Measurements from ENCODE around the gene TMEM182.
A peak's percentile ranks its signal among the peaks of the same experiment; 100 is the strongest.

The TMEM182 gene, protein sequence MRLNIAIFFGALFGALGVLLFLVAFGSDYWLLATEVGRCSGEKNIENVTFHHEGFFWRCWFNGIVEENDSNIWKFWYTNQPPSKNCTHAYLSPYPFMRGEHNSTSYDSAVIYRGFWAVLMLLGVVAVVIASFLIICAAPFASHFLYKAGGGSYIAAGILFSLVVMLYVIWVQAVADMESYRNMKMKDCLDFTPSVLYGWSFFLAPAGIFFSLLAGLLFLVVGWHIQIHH

DNA sequence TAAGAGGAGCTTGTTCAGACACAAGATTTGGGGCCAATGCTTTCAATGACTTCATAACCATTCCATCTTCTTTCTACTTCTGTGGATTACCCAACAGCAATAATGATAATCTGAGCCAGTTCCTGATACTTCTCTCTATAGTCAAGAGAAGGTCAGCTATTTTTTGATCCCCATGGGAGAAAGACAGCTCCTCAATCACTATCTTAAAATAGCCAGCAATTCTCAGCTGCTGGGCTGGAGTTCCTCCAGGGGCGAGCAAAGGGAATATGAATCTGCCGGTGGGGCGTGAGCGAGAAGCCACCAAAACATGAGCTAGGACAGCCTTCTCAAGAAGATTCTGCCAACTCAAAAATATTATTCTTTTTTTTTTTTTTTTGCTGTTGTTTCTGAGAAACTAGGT, at the start of gene TMEM182:
TMEM182 (plus strand) TSS at position 269 of the 400 bp plus-strand sequence. CDS start 187 bp downstream, outside the sequence.
- DNase-seq = no peak

DNA sequence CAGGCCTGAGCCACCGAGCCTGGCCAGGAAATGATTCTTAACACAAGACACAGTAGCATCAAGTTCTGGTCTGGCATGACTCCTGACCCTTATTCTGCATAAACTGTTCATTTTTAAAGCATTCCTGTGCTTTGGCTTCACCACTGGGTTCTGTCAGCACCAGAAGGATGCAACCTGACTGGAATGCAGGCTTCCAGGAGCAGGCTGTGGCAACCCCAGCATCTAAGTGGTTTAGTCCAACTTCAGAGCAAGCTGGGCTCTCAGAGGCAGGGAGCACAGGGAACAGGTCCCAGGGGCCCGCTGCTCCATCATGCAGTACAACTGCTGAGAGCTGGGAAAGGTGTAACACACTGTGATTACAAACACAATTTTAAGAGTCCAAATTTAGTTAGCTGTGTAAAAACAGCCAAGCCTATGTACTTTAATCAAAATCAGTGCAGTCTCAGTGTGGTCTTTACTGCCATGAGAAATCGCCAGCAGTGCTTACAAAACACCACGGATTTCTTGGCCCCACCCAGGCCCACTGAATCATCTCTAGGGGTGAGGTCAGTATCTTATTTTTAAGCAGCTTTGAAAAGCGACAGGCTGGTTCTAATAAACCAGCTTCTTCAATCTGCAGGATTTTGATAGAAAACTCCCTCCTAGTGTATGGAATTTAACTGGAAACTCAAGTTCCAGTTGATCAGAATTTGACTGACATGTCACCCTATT, 44.4 kb upstream of the TMEM182 start:
- DNase-seq = no peak

DNA sequence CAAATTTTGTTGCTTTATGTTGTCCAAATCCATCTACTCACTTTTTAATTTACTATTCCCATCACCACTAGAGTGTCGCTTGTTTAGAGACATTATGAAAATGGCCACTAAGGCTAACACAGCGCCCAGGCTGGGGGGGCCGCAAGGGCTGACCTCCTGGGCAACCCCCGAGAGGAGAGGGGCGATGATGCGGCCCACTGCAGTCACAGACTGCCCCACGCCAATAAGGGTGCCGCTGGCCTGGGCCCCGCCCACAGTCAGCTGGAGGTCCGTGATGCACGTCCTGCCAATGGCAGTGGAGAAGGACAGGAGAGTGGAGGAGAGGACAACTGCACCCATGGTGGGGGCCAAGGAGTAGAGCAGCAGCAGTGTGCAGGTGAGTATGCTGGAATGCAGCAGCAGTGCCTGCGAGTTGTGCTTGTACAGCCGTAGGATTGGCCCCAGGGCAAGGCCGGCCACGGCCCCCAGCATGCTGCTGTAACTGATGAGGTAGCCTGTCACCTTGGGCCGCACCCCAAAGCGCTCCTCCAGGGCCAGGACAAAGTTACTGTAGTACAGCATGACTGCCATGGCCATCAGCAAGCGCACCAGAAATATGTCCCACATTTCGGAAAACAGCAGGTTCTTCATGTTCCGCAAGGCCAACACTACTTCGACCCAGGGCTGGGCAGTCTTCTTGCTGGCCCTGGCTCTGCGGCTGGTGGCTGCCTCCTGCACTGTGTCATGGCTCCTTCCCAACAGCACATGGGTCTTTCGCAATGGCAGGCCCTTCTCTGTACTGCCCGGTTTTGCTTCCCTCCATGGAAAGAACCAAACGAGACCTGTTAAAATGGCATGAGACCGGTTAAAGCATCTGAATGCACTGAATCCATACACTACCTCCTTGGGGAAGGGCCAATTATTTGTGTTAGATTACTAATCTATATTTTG, 43.2 kb upstream of the TMEM182 start:
- DNase-seq = no peak

DNA sequence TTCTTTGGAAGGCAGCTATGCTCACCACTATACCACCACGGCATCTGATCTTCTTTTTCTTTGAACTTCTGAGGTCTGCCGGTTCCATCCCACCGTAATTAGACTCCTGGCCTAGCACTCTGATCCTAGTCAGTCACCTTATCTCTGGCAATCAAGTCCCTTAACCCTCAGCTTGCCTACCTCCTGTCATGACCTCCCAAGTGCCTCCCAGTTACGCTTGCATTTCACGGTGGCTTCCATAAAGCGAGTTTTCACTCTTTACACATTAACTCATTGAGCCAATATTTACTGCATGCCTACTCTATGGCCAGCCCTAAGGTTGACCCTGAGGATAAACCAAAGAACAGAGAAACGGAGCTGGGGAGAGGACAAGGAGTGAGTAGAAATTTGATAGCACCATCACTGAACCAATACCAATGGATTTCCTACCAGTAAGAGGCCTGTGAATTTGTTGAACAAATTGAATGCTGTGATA, 37.8 kb upstream of the TMEM182 start:
- no peak for DNase-seq

DNA sequence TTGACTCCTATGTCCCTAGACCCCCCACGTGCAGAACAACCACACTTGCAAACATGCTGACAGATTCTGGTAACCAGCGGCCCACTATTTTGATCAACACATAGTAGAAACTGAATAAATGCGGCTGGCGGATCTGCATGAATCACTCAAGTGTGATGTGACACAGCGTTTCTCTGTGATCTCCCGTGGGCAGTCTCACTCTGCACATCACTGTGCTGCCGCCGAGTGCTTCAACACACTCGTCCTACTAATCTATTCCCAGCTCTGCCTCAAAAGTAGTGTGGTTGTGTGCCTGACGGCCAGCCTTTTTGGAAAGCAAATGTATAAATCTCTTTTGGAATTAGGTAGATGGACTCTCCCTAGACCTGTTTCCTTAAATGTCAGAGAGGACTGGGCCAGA, 37.3 kb upstream of the TMEM182 start:
- DNase-seq = no peak

DNA sequence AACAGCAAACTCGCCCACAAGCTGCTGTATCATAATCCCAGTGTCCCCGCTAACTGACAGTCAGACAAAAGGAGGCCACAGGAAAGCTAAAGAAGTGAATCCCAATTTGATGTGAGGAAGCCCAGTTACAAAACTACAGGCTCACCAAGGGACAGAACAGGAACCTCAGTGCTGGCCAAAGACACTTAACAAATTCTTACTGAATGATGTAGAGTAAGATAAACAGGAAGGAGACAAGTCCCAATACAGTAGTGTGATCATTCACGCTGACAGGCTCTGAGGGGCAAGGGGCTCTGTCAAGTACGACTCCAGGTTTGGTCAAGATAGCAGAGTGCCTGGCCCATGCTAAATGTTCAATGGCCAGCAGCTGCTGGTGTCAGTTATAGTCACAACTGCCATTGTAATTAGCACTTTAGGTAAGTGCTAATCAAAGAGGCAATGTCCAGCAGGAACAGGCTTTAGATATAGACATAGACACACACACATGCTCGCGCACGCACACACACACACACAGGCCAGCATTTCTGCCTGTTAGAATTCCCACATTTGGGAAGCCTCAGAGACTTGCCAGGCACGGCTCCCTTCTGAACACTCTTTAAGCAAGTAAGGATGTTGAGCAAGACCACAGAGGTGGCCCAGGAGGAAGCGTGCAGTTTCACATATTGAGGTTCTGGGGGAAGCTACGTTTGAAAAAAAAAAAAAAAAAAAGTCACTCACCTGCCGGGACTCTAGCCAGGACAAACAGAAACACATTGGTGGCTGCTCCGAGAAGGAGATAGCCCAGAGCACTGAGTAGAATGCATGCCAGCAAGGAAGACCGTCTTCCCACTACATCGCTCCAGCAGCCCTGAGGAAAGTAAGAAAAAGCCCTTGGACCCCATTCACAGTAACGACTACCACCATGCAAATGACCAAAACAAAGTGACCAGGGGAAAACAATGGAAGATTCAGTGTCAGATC, 35.4 kb upstream of the TMEM182 start:
- DNase-seq = no peak

DNA sequence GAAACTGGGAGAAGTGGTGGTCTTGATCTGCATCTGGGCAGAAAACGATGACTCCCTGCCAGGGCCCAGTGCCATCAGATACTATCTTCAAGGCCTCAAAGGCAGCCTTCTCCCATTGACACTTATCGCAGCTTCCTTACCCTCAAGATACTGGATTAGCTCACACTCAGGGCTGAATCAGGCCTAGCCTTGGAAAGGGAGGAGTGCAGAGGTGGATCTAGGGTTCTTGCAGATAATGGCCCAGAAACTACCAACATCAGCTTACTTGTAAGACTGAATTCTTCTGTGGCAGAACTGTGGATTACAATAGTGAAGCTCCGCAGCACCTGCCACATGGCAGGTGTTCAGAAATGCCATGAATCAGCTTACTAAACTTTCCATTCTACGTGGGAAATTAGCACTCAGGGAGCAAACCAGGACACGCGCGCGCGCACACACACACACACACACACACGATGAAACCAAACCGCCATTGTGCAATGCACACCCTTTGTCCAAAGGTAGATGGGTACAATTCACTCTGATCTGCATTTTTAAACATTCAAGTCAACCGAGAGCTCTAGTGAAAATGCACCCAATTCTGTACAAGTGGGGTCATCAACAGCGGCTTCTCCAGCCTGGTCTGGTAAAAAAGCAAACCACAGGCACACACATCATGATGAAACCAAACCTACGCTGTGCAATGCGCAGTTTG, 26.3 kb upstream of the TMEM182 start:
- DNase-seq = no peak

DNA sequence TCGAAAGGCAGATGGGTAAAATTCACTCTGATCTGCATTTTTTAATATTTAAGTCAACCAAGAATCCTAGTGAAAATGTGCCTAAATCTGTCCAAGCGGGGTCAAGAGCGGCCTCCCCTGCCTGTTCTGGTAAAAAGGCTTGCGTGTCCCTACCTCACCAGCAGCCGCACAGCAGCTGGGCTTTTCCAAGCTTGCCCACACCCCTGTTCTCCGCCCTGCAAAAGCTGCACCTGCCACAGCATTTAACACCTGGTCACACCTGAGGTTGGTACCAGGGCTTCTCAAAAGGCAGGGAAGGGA, 25.8 kb upstream of the TMEM182 start:
- DNase-seq = no peak

DNA sequence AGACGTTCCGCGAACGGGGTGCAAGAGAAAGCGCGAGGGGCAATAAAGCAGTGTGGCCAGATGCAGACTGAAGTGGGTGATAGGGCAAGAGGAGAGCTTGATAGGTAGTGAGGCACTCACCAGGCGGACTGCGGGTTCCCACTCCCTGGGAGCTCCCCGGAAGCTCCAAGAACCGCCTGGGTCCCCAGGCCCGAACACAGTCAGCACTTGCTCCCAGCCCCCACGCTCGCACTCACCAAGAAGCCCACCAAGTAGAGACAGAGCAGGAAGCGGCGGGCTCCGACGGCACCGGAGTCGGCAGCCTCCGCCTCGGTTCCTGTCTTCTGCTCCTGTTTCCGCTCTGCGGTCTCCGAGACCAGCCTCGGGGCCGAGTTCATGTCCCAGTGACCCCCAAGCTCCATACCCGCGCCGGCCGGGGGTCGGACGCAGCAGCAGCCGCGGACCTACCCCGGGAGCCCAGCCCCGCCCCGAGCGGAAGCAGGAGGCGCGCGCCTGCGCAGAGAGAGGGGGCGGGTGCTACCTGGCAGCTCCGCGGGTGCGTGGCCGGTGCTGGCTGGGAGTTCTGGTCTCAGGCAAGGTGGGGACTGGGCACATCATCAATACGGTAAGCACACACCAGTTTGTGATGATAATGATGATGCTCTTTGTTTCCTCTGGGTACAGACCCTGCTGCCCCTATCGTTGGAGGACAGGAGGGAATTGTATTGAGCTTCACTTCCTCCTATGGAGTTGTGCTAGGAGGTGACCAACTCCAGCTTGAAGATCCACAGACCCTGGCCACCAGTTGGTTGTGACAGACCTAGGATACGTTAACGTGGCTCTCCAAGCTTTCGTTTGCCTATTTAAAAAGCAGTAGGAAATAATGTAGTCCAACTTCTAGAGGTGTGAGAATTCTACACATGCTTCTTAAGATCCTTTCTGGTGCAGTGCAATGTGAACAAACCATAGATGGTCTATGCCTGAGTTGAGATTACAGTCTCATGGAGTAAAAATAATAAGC, 25.1 kb upstream of the TMEM182 start:
- DNase-seq = peak; percentile 88 to 90

DNA sequence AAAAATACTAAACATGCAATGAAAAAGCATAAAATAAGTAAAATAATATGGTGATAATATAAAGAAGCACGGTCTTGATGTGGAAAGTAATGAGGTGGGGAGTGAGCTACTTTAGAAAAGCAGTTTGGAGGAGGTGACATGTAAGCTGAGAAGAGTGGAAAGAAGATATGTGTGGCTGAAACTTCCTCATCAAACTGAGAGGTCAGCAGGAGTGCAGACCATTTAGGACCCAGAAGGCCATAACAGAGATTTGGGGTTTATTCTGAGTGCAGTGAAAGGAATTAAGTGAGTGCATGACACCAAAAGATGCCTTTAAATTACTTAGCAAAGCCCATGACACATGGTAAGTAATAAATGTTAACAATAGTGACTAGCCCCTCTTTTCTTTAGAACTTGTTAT, 24.4 kb upstream of the TMEM182 start:
- no peak for DNase-seq

DNA sequence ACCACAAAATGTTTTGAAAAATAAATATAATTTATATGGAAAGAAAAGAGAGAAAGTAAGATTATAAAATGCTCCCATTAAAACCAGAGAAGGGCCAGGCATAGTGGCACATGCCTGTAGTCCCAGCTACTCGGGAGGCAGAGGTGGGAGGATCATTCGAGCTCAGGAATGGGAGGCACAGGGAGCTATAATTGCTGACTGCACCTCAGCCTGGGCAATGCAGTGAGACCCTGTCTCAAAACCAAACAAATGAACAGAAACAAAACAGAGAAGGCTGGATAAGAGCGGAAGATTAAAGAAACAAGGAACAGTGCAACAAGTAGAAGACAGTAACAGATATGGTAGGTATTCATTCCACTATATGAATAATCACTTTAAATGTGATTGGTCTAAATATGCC, 18.6 kb upstream of the TMEM182 start:
- no peak for DNase-seq

DNA sequence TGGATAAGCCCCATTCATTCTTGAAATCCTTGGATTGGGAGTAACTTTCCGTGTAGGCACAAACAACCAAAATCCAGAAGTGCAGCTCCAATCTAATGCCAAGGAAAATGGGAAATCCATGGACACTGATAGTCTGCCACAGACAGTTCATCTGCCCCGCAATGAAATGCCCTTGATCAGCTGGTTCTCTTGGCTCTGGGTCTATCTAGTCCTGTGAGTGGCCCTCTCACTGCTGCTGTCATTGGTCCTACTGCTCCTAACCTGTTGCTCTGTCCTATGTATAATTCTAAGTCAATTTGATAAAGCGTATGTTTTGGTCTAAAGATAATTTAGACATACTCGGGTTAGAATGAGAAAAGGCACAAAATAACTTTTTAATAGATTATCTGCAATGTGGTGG, 13.7 kb upstream of the TMEM182 start:
- DNase-seq = no peak

DNA sequence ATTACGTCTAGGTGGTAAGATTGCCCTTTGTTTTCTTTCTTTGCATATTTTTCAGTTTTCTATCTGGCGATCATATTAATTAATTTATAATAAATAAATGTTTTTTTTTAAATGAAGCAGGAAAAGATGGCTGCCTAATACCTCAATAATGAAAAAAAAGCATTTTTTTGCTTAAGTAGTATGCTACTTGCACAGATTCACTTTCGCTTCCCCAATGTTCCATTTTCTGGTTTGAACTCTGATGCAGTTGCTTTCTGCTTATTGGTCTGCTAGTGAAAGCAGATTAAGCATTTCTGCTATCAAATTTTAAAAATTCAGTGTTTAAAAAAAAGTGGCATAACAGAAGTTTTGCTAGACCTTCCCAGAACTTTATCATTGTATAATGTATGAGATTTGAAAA, 11.9 kb upstream of the TMEM182 start:
- no peak for DNase-seq

DNA sequence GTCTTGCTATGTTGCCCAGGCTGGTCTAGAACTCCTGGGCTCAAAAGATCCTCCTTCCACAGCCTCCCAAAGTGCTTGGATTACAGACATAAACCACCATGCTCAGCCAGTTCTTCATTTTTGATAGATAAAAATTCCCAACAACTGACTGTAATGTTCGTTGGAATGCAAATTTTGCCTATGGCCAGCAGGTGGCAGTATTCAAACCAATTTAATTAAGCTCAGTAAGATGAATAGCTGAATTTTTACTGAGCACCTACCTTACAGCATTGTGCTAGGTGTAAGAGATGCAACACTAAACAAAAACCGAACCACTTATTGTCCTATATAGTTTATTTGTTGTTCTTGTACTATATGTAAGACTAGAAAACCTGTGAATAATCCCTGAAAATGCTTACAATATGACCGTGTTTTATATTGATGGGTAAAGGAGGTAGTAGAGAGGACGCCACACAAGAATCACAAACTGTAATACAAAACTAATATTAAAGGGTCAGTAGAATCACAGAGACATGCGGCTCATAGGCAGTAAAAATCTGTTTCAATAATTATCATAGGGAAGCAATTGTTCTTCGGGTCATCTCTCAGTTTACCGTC, 8.2 kb upstream of the TMEM182 start:
- DNase-seq = peak; percentile 16 to 25

DNA sequence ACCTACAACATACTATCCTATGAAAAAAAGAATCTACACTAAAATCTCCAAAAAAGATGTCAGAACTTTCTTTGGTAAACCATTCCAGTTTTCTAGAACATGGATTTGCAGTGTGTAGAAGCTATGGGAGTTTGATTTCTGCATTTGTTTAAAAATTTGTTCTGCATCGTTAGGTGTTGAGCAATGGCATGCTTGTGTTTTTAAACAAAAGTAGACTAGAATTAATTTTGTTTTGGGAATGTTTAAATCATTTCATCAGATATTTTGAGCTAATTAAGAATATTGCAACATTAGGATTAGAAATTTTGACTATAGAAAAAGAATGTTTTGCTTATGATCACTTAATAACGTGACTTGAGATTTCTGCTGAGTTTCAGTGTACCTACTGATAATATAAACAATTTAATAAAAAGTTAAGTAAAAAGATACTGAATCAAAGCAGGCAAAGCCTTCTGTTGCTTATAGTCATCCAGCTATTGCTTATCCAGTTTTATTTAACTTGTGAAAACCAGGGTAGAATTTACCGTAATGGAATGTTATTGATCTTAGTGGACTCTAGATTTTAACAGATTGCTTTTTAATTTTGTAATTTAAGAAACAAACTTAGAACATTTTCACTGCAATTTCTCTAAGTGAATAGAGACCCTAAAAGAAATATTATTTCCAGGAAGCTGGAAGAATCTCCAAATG, 7.2 kb upstream of the TMEM182 start:
- no peak for DNase-seq

DNA sequence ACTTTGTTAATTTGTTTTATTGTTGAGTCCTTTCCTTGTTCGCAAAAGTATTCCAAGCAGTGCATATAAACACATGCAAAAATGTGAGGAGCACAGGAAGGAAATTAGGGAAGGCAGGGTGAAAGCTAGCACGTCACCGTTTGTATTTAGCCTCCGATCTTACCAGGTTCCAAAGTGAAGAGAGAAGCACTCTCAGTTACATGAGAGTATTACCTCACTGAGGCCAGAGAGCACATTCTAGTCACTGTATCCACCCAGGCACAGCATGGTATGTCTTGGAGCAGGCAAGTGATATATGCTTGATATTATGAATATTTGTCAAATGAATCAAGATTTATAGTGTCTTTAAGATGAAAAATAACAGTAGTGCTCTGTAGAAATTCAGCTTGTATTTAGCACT, 6.5 kb upstream of the TMEM182 start:
- no peak for DNase-seq

DNA sequence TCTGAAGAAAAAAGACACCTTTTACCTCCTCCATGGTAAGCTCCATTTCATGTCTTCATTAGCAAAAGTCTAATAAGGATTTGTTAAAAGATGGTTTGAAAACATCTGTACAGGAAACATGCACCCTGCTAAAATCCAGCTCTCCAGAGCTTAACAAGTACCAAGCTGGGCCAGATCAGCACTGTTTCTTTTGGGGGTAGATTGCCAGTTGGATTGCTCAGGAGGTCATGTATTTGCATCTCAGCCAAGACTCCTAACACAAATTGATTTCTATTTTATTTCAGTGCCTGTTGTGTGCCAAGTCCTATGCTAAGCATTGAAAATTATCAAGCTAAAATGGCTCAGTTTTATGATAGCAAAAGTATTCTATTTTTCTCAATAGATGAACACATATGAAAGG, 3.4 kb upstream of the TMEM182 start:
- DNase-seq = no peak

DNA sequence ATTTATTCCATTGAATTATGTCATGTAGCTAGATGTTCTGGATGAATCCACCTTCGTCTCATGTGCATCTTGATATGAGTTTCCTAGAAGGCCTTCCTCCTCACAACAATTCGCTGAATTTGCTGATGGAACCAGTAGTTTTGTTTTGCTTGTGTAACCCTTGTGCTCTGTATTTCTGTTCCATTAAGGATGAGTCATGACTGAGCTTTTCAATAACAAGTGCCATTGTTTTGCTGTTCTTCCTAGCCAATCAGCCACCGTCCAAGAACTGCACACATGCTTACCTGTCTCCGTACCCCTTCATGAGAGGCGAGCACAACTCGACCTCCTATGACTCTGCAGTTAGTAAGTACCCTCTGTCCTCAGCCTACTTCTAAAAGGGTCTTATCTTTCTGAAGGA, 2.3 kb downstream of the TMEM182 start:
- no peak for DNase-seq

DNA sequence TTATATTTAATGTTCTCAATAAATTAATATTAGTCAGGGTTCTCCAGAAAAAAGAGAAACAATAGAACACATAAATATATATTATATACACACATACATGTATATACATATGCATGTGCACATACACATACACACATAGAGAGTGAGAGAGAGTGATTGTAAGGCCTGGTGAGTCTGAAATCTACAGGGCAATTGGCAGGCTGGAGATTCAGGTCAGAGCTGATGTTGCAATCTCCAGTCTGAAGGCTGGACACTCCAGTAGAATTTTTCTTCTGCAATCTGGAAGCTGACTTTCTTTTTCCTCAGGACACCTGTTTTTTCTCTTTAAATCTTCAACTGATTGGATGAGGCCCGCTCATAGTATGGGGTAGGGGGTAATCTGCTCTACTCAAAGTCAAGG, 3.2 kb downstream of the TMEM182 start:
- no peak for DNase-seq

DNA sequence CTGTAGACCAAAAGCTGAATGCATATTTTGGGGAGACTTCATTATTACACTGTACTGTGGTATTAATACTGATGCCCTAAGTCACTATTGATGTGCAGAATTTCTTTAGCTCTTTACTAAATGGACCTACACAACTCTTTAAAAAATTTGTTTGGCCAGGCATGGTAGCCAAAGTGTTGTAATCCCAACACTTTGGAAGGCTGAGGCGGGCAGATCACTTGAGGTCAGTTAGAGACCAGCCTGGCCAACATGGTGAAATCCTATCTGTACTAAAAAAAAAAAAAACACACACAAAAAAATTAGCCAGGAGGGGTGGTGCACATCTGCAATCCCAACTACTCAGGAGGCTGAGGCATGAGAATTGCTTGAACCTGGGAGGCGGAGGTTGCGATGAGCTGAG, 6.4 kb downstream of the TMEM182 start:
- no peak for DNase-seq
